SK-N-SH treated with all-trans-retinoic acid at 6 μM for 48 hours (cell line): ENCODE results near the gene KIAA1671.

ENCODE experiments used
- BACH2 ChIP-seq: fragments of 250-450 bp; sonication (Bioruptor Pico); IDR thresholded peaks from 2 replicates; pipeline ENCODE4 v1.9.0; 2021; ENCODE audit warnings: mild to moderate bottlenecking, borderline replicate concordance
- CREB5 ChIP-seq: fragments of 250-450 bp; sonication (Bioruptor Pico); IDR thresholded peaks from 2 replicates; pipeline ENCODE4 v1.5.1; 2020; ENCODE audit warnings: low read depth, mild to moderate bottlenecking, moderate library complexity
- GLIS3 ChIP-seq: fragments of 250-450 bp; sonication (Bioruptor Pico); IDR thresholded peaks from 2 replicates; pipeline ENCODE4 v1.5.0; 2020; ENCODE audit warnings: mild to moderate bottlenecking, moderate library complexity
- ISL1 ChIP-seq: fragments of 250-450 bp; sonication (Bioruptor Pico); IDR thresholded peaks from 2 replicates; pipeline ENCODE4 v2.1.2; 2022; ENCODE audit warnings: mild to moderate bottlenecking, moderate library complexity
- POU6F1 ChIP-seq: fragments of 250-450 bp; sonication (Bioruptor Pico); IDR thresholded peaks from 2 replicates; pipeline ENCODE4 v1.8.0; 2021; ENCODE audit warnings: low read depth, mild to moderate bottlenecking, moderate library complexity, borderline replicate concordance
- RARB ChIP-seq: fragments of 250-450 bp; sonication (Bioruptor Pico); IDR thresholded peaks from 2 replicates; pipeline ENCODE4 v1.8.0; 2021; ENCODE audit warnings: mild to moderate bottlenecking, moderate library complexity
- SNAI2 ChIP-seq: fragments of 250-450 bp; sonication (Bioruptor Pico); IDR thresholded peaks from 2 replicates; pipeline ENCODE4 v1.5.0; 2020; ENCODE audit warnings: mild to moderate bottlenecking, moderate library complexity
- TOX ChIP-seq: fragments of 250-450 bp; sonication (Bioruptor Pico); IDR thresholded peaks from 2 replicates; pipeline ENCODE4 v1.8.0; 2021; ENCODE audit warnings: mild to moderate bottlenecking, moderate library complexity, borderline replicate concordance
- TSHZ2 ChIP-seq: fragments of 250-450 bp; sonication (Bioruptor Pico); IDR thresholded peaks from 2 replicates; pipeline ENCODE4 v1.5.0; 2020; ENCODE audit warnings: mild to moderate bottlenecking, moderate library complexity
- ZC3H10 ChIP-seq: fragments of 250-450 bp; sonication (Bioruptor Pico); IDR thresholded peaks from 2 replicates; pipeline ENCODE4 v1.5.1; 2021; ENCODE audit warnings: mild to moderate bottlenecking, moderate library complexity
- ZFP3 ChIP-seq: fragments of 250-450 bp; sonication (Bioruptor Pico); IDR thresholded peaks from 2 replicates; pipeline ENCODE4 v1.5.0; 2020; ENCODE audit warnings: mild to moderate bottlenecking, moderate library complexity
- TF ChIP-seq, protein P1 (sequence below): fragments of 250-450 bp; sonication (Bioruptor Pico); IDR thresholded peaks from 2 replicates; pipeline ENCODE4 v1.8.0; 2020; ENCODE audit warnings: mild to moderate bottlenecking, moderate library complexity, borderline replicate concordance
- TF ChIP-seq, protein P2 (sequence below): fragments of 250-450 bp; sonication (Bioruptor Pico); IDR thresholded peaks from 2 replicates; pipeline ENCODE4 v1.5.1; 2021; ENCODE audit warnings: mild to moderate bottlenecking, moderate library complexity

DNA sequence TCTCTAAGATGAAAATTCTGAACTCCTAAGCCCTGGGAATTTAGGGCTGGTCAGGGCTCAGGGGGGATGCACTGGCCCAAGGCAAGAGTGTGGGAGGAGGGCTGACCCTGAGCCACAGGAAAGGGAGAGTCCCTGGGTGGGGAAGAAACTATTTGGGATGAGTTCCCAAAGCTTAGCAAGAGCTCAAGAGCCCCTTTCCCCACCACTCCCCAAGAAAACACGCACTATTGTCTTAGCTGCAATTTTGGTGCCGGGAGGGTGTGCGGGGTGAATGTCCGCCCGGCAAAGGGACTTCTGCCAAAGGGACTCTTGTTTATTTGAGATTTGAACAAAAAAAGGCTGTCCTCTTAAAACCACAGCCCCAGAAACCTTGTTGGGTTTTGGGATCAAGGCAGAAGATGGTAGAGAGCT, 37.0 kb downstream of the KIAA1671 start:
- no peak for TF ChIP-seq GLIS3
- TF ChIP-seq POU6F1 (CRISPR knock-in tag): no peak
- TF ChIP-seq, protein P1, sequence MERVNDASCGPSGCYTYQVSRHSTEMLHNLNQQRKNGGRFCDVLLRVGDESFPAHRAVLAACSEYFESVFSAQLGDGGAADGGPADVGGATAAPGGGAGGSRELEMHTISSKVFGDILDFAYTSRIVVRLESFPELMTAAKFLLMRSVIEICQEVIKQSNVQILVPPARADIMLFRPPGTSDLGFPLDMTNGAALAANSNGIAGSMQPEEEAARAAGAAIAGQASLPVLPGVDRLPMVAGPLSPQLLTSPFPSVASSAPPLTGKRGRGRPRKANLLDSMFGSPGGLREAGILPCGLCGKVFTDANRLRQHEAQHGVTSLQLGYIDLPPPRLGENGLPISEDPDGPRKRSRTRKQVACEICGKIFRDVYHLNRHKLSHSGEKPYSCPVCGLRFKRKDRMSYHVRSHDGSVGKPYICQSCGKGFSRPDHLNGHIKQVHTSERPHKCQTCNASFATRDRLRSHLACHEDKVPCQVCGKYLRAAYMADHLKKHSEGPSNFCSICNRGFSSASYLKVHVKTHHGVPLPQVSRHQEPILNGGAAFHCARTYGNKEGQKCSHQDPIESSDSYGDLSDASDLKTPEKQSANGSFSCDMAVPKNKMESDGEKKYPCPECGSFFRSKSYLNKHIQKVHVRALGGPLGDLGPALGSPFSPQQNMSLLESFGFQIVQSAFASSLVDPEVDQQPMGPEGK (CRISPR knock-in tag): no peak
- TF ChIP-seq ISL1 (CRISPR knock-in tag): no peak
- TF ChIP-seq ZFP3 (CRISPR knock-in tag): no peak
- TF ChIP-seq CREB5 (CRISPR knock-in tag): no peak
- TF ChIP-seq, protein P2, sequence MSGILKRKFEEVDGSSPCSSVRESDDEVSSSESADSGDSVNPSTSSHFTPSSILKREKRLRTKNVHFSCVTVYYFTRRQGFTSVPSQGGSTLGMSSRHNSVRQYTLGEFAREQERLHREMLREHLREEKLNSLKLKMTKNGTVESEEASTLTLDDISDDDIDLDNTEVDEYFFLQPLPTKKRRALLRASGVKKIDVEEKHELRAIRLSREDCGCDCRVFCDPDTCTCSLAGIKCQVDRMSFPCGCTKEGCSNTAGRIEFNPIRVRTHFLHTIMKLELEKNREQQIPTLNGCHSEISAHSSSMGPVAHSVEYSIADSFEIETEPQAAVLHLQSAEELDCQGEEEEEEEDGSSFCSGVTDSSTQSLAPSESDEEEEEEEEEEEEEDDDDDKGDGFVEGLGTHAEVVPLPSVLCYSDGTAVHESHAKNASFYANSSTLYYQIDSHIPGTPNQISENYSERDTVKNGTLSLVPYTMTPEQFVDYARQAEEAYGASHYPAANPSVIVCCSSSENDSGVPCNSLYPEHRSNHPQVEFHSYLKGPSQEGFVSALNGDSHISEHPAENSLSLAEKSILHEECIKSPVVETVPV (CRISPR knock-in tag): no peak
- no peak for TF ChIP-seq TSHZ2
- TF ChIP-seq ZC3H10: no peak
- no peak for TF ChIP-seq RARB
- TF ChIP-seq BACH2 (CRISPR knock-in tag): no peak
- TF ChIP-seq SNAI2 (CRISPR knock-in tag): no peak
- no peak for TF ChIP-seq TOX
